Measurements from ENCODE around the gene URB2.

The URB2 gene

GRCh38 chr1:229648406-229648805 is 22.4 kb downstream of the URB2 start:
- DNase-seq, result no peak

GRCh38 chr1:229650045-229650444 is 24.0 kb downstream of the URB2 start:
- DNase-seq, result no peak

DNA sequence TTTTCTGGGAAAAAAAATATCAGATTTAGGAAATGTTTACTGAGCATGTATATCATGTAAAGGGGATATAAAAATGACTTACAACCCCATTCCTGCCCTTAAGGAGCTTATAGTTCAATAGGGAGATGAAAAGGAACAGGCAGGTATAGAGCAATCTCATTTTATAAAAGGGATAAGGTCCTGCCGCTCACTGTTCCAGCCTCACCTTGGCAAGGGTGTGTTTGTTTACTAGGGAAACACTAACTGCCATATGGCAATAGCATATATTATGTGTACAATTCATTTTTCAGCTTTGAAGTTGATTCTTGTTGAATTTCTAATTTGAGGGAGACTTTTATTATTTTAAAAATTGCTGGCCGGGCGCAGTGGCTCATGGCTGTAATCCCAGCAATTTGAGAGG is 25.5 kb downstream of the URB2 start:
- DNase-seq, result no peak

- DNase-seq, result no peak
These were observed 27.4 kb downstream of the URB2 start for GRCh38 chr1:229653420-229653819.

GRCh38 chr1:229655781-229656180 is 29.7 kb downstream of the URB2 start:
- no peak for DNase-seq

DNA sequence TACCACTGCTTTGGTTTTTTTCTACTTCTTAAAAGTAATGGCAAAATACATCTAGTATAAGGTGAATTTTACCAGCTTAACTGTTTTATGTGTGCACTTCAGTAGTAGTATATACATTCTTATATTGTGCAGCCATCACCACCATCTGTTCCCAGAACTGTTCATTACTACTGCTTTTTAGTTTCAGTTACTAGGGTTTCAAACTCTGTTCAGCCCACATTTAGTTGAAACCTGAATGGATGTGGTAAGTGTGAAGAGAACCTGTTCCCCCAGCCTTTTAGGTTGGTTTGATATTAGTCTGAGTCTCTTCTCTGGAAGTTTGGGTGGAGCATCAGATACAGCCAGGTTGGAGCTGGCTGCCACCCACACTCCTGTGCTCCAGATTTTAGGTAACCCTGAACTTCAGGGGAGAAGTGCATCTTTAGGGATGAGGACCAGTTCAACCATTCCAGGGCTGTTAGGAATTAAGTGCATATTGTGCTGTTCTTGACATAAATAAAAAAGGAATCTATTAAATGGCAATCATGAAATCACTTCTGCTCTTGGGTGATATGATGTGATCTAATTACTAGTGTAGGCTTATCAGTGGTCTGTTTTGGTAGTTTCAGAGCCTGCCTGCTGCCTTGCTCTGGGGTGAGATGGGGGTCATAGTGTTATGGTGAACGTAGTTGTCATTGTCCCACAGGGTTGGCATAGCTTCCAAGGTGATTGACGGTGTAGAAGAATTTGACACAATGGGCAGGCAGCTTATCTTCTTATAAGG is 32.1 kb downstream of the URB2 start:
- no peak for DNase-seq

DNA sequence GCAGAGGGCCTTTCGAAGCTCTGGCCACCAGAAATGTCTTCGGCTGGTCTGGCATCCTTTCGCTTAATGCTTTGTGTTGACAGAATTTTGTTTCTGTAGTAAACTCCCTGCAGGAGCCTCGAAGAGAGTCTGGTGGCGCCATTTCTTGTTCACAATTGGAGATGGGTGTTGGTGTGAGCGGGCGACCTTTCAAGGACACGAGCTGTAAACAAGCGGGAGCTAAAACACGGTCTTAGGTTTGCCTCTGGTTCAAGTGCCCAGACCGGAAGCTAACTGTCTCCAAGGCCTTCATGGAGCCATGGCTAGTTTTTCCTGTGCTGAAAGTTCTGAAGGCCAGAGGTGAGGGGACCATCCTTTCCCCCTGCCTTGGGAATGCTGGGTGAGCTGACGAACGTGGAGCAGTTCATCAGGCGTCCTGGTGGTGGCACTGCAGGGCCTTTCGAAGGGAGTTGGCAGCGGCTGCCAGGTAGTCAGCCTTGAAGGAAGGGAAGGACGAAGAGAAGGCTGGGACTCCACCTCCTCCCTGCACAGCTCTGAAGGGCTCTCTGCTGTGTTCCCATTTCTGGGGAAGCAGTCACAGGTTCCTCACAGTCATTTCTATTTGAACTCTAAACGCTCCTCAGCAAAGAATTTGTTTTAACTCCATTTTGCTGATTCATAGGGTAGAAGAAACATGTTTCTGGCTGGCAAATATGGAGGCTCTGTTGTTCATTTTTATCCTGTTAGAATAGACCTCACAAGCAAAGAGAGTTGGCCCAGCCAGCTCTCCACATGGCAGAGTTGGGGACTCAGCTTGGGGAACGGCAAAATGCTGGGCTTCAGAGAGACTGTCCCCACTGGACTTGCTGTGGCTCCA is 35.2 kb downstream of the URB2 start:
- DNase-seq, result peak; percentile 67 to 80 (median 73)

DNA sequence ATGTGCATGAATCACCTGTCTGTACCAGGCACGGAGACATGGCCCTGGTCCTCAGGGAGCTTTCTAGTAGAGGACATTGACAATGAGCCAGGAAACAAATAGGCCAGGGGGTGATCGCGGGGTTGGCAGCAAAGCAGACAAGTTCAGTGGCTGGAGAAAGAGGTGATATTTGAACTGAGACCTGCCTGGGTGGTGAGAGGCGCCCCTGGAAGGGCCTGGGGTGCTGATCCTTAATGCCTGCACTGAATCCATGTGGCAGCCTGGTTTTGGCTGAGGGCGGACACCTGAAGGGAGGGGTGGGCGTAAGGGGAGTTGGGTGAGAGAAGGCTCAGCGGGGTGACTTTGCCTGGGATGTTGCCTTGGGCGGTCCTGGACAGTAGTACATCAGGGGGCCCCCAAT is 35.9 kb downstream of the URB2 start:
- no peak for DNase-seq

DNA sequence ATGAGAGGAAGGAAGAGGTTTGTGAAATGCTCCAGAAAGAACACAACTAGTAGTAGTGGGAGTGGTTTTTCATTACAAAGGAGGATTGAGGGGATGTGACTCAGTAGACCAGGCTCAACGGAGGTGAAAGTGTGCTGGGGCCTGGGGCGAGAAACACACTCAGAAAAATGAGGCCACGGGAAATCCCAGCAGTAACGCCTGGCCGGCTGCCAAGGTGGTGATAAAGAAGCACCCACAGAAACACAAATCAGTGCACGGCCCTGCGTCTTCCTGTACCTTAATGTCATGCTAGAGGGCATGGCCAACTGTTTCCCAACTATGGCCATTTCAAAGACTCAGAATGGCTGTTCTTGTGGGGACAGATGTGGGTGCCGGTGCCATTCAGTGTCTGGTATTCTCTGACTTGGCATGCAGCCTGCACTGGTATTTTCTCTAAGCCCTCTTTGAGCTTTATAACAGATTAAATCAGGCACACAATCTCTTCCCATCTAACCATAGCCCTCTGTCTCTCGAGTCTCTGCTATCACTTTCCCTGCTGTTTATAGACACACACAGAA is 38.2 kb downstream of the URB2 start:
- peak; percentile 26 to 47 (median 39) for DNase-seq

- DNase-seq, result no peak
These were observed 40.0 kb downstream of the URB2 start for GRCh38 chr1:229665912-229666558.

DNA sequence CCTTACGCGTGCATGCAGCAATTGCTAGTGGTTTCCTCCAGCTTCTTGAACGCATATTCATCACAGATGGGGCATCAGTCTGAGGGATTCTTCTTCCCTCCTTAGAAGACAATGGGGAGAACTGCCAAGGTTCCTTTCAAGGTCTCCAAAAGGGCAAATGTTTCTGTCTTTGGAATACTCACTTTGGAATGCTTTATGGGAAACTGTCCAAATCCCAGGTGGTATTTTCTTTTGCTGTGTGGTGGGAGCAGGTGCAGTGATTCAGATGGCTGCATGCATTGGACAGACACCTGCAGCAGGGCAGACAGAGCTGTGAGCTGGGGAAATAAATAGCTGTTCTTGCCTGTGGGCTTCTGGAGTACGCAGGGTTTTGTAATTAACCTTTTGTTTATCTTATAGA is 40.5 kb downstream of the URB2 start:
- DNase-seq, result no peak

DNA sequence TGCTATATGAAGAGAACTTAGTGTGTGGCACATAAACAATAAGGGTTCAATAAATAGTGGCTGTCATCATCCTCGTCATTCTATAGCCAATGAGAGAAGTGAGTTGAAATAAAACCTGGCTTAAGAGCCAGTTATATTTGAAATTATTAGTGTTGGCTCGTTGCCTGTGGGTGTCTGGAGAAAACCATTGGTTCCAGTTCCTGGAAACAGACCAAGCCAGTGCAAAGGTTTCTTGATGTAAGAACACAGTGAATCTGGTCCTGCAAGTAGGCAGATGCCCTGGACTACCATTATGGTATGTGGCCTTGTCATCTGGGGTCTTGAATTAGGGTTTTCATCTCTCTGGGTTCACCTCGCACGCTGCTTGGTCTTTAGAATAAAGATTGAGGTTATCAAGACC is 43.3 kb downstream of the URB2 start:
- no peak for DNase-seq

DNA sequence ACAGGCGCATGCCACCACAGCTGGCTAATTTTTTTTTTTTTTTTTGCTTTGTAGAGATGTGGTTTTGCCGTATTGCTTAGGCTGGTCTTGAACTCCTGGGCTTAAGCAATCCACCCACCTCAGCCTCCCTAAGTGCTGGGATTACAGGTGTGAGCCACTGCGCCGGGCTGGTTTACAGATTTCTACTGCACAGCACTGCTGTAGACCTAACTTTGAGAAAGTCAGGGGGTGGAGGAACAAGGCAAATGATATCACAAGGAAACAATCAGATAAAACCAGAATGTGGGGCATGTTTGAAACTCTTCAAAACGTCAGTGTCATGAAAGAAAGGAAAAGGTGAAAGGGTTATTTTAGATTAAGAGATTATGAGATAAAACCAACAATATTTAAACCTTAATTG is 45.3 kb downstream of the URB2 start:
- DNase-seq, result no peak

GRCh38 chr1:229672246-229672645 is 46.2 kb downstream of the URB2 start:
- DNase-seq, result no peak

DNA sequence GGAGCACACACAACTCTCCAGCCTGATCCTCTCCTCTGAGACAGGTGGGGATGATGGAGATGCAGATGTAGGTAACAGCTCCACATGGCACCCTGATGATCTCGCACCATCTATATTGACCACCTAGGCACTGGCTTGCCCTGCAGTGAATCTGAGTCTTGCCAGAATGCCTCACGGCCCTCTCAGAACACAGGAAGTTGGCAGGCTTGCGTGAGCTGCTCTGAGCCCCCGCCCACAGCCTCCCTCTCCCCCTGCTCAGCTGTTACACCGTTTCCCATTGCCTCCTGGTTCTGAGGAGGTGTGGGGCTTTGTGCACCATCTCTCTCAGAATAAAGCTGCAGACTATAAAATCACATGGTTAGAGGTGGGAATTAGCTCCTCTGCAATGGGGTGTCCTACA is 48.0 kb downstream of the URB2 start:
- no peak for DNase-seq

- DNase-seq, result no peak
These were observed 49.3 kb downstream of the URB2 start for GRCh38 chr1:229675396-229675795.

DNA sequence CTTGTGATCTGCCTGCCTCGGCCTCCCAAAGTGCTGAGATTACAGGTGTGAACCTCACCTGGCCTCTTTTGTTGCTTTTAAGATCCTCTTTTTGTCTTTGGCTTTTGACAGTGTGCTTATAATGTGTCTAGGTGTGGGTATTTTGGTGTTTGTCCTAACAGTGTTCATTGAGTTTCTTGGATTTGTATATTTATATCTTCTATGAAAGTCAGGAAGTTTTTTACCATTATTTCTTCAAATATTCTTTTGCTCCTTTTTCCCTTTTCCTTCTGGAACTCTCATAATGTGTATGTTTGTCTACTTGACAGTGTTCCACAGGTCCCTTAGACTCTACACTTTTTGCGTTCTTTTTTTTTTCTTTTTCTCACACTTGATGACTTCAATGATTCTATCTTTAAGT is 59.1 kb downstream of the URB2 start:
- no peak for DNase-seq

GRCh38 chr1:229689273-229689672 is 63.2 kb downstream of the URB2 start:
- DNase-seq, result no peak

GRCh38 chr1:229689904-229690303 is 63.9 kb downstream of the URB2 start:
- DNase-seq, result no peak

DNA sequence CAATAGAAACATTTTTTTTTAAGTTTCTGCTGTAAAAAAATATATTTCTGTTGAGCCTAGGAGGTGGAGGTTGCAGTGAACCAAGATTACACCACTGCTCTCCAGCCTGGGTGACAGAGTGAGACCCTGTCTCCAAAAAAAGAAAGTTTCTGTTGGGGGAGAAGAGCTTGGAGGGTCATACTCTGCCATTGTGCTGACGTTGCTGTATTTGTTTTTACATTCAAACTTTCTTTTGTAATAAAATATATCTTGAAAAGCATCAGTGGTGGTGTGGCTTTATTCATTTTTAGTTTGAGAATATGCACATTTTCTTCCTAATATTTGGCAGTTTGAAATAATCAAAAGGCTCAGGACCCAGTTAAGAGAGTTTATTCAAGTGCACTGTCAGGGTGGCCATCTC is 64.6 kb downstream of the URB2 start:
- no peak for DNase-seq

DNA sequence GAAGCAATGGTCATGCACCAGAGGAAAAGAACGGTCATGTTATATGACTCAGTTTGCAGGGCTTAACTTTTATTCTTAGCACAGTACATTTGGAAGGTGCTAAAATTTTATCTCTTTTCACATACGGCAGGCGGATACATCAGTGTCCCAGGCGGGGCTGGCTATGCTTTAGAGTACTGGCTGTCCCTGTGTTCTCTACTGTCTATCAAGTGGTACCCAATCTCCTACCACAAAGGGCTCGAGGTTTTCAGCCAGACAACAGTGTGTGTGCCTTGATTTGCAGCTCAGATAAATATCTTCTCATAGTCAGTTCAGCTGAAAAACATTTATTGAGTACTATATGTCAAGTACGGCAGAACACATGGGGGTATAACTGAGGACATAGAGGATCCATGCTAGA is 65.3 kb downstream of the URB2 start:
- no peak for DNase-seq

DNA sequence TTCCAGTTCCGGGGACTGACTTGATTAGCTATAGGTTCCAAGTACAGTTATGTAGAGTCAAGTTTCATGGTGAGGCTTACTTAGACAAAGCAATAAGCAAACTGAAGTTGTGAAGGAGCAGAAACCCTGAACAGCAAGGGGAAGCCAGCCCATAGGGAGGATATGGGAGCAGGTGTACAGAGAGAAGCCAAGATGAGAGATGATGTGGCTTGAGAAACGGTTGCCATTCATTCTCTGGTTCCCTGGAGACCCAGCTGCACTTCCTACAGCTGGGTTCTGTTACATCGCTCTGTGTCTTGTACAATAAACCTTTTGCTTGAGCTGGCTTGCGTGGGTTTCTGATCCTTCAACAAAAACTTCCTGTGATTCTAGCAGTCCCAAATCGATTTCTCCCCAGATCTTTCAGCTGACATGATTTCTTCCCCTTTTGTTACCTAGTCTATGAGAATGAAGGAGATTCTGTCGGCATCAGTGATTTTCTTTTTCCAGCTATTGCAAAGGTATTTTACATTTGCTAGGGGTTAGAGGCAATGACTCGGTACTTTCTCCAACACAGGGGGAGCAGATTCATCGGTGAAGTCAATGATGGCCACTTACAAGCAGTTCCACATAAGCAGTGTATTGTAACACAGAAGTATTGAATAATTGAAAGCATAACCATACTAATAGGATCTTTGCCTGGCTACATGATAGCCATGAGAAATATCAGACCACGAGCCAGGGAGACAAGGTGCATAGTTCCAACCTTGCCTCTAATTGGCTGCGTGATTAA is 67.3 kb downstream of the URB2 start:
- DNase-seq, result no peak
